Gastroesophageal sphincter (tissue), 4 donors: ENCODE data around the gene ZNF160. TPM values are rescaled to one million over a fixed set of nuclear protein-coding genes. Genes with fewer than 3 reads are reported as not detected.
"Not testable (repeated sequence)": the region's sequence is repeated elsewhere in the genome, so short reads cannot be mapped to it uniquely, and the experiment has no call there.

Experiments
- ATAC-seq: fragments of 150-250 bp; one replicate; pipeline ENCODE4 v1.9.1; 2016; ENCODE audit warnings: mild to moderate bottlenecking, moderate library complexity
- H3K27ac ChIP-seq, 4 donors: fragments of 200-600 bp; sonication (generic) in 3 of 4; 1 replicate in 3 of 4; 2 replicates in 1 of 4; pipeline ENCODE4 v1.5.1; 2016 to 2019
- H3K27me3 ChIP-seq: fragments of 200-600 bp; sonication (generic); one replicate; pipeline ENCODE4 v1.5.1; 2019
- H3K36me3 ChIP-seq, 2 donors: fragments of 200-600 bp; sonication (generic); one replicate each; pipeline ENCODE4 v1.5.1; 2019; ENCODE audit warnings: control low read depth in 1 of 2
- H3K4me1 ChIP-seq, 3 donors: fragments of 200-600 bp; sonication (generic); 1 replicate in 2 of 3; 2 replicates in 1 of 3; pipeline ENCODE4 v1.5.1; 2016 to 2019; ENCODE audit warnings: control low read depth in 2 of 3
- H3K4me3 ChIP-seq, 2 donors: fragments of 200-600 bp; sonication (generic); one replicate each; pipeline ENCODE4 v1.5.1; 2019; ENCODE audit warnings: mild to moderate bottlenecking in 1 of 2, moderate library complexity in 1 of 2
- H3K9me3 ChIP-seq, 3 donors: fragments of 200-600 bp; sonication (generic); one replicate each; pipeline ENCODE4 v1.5.1; 2017 to 2019; ENCODE audit warnings: control low read depth in 2 of 3
- EP300 ChIP-seq: sonication (generic); formaldehyde crosslinking; IDR thresholded peaks from one replicate; pipeline ENCODE4 v1.6.1; 2017; ENCODE audit warnings: antibody characterized with exemption, mild to moderate bottlenecking
- POLR2A ChIP-seq, 2 donors: fragments of 450-650 bp; IDR thresholded peaks; one replicate each; pipeline ENCODE4 v1.6.1; 2017; ENCODE audit warnings: antibody characterized with exemption in 2 of 2, mild to moderate bottlenecking in 2 of 2, moderate library complexity in 1 of 2
- POLR2AphosphoS5 ChIP-seq: sonication (generic); formaldehyde crosslinking; IDR thresholded peaks from one replicate; pipeline ENCODE4 v1.6.1; 2017; ENCODE audit warnings: antibody characterized with exemption
- WGBS, 2 donors: methylation state at CpG; one replicate each; pipeline ENCODE4 v1.1.5; 2018; ENCODE audit warnings: low coverage in 1 of 2; 5-methylcytosine and 5-hydroxymethylcytosine counted together
- total RNA-seq, 4 donors: library from RNA; depleted of rRNA; stranded (reverse); fragments of >200 nt; gene quantifications; one replicate each; pipeline ENCODE4 v1.1.0, GENCODE V29; 2016
- TF ChIP-seq, protein P1 (sequence below), 4 experiments: fragments of 200-600 bp in 2 of 4; fragments of 450-650 bp in 2 of 4; sonication (generic) in 1 of 4; IDR thresholded peaks; one replicate each; pipeline ENCODE4 v1.5.1; 2017 to 2019; ENCODE audit warnings: antibody characterized with exemption in 4 of 4, mild to moderate bottlenecking in 2 of 4, moderate library complexity in 2 of 4

The ZNF160 gene
- total RNA-seq, 4 donors from 2014 or later = 21.4 to 71.1 (median 31.7) TPM

DNA sequence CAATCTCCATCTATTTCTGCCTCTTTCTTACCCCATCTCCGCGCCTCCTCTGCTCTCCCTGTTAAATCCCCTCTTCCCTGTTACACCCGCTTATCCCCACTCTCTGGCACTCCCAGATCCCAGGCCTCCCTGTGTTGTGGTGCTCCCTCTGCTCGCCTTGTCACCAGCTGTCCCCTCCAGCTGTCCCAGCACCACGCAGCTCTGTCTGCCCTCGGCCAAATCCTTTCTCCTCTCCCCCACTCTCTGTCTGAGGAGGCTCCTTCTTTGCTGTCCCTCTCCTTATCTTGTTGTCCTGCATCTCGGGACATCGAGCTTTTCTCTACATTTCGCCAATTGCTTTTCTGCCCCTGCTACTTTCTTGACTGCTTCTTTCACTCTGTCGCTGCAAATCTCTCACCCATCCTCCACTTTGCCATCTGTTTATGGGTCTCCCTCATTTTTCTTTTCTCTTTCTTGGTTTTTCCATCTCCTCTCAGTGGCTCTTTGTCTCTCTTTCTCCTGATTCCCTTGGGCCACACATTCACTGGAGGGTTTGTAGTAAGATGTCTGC is 941 bp downstream of the ZNF160 start:
- no peak for TF ChIP-seq POLR2AphosphoS5
- no peak for TF ChIP-seq EP300
- TF ChIP-seq, protein P1, sequence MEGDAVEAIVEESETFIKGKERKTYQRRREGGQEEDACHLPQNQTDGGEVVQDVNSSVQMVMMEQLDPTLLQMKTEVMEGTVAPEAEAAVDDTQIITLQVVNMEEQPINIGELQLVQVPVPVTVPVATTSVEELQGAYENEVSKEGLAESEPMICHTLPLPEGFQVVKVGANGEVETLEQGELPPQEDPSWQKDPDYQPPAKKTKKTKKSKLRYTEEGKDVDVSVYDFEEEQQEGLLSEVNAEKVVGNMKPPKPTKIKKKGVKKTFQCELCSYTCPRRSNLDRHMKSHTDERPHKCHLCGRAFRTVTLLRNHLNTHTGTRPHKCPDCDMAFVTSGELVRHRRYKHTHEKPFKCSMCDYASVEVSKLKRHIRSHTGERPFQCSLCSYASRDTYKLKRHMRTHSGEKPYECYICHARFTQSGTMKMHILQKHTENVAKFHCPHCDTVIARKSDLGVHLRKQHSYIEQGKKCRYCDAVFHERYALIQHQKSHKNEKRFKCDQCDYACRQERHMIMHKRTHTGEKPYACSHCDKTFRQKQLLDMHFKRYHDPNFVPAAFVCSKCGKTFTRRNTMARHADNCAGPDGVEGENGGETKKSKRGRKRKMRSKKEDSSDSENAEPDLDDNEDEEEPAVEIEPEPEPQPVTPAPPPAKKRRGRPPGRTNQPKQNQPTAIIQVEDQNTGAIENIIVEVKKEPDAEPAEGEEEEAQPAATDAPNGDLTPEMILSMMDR (IDR thresholded peaks at IDR 0.05) = no peak
- TF ChIP-seq POLR2A (IDR thresholded peaks at IDR 0.05) = no peak
- peak overlapping the region; percentile 74 to 91 for H3K4me3 ChIP-seq
- 14 to 20% methylated on average over 7 to 10 of the region's 10 CpGs for WGBS, 2 donors
- H3K36me3 ChIP-seq = peaks cover 0 to 21% of the 10 kb centered on the region in 2 donors
- no peaks in the 10 kb centered on the region for H3K9me3 ChIP-seq
- ATAC-seq = no peak
- peak overlapping the region; percentile 79 to 95 (median 94) for H3K27ac ChIP-seq
- H3K27me3 ChIP-seq = no peaks in the 10 kb centered on the region
- H3K4me1 ChIP-seq = peaks cover 0 to 37% (median 12%) of the 10 kb centered on the region in 3 donors

DNA sequence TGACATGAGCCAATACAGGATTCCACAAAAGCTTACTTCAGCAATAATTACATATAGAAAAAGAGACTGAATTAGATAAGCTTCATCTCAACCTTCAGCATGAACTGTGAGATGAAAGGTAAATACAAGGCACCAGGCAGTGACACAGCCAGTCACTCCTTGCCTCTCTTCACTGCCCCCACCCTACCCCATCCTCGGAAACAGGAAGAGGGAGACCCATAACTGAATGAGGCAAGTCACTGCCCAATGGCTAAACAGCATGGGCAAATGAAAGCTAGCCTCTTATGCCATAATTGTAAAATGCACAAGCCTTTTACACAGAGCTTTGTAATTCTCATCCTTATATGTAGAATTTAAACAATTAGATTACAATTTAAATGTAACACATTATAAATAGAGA is 1.7 kb downstream of the ZNF160 start:
- H3K36me3 ChIP-seq = peaks cover 0 to 22% of the 10 kb centered on the region in 2 donors
- H3K27me3 ChIP-seq = no peaks in the 10 kb centered on the region
- peaks cover 0 to 37% (median 12%) of the 10 kb centered on the region in 3 donors for H3K4me1 ChIP-seq
- H3K27ac ChIP-seq = no peak overlapping the region
- 18 to 31% methylated on average over 1 of the region's 1 CpG for WGBS, 2 donors
- H3K9me3 ChIP-seq = no peaks in the 10 kb centered on the region
- no peak for ATAC-seq
- TF ChIP-seq POLR2AphosphoS5 (no peak), EP300 (no peak)
- TF ChIP-seq, protein P1 (IDR thresholded peaks at IDR 0.05) = no peak
- H3K4me3 ChIP-seq = peak overlapping the region in 1 of 2 donors; percentile 91

DNA sequence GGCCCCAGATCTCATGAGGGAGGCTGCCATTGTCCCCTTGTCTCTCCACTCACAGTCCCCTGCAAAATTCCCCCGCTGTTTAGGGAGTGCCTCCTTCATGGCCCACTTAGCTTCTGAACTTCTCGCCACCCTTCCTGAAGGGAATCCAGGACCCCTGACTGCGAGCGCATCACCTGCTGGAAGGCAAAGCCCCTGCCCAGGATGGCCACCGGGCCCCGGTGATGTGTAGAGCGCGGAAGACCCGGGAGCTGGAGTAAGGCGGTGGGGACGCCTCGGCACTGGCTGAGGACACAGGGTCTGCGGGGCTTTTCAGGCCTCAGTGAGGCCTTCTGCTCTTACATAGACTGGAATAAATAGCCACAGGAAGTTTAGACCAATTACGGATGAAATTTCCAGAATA is 4.7 kb downstream of the ZNF160 start:
- not testable (repeated sequence) for ATAC-seq, H3K4me3 ChIP-seq, H3K27ac ChIP-seq, H3K27me3 ChIP-seq, H3K9me3 ChIP-seq
- Histone ChIP-seq H3K4me1 (peaks cover 0 to 30% (median 12%) of the 10 kb centered on the region in 3 donors), H3K36me3 (peaks cover 0 to 28% of the 10 kb centered on the region in 2 donors)
- WGBS, 2 donors = 82 to 96% methylated on average over 10 to 13 of the region's 14 CpGs

DNA sequence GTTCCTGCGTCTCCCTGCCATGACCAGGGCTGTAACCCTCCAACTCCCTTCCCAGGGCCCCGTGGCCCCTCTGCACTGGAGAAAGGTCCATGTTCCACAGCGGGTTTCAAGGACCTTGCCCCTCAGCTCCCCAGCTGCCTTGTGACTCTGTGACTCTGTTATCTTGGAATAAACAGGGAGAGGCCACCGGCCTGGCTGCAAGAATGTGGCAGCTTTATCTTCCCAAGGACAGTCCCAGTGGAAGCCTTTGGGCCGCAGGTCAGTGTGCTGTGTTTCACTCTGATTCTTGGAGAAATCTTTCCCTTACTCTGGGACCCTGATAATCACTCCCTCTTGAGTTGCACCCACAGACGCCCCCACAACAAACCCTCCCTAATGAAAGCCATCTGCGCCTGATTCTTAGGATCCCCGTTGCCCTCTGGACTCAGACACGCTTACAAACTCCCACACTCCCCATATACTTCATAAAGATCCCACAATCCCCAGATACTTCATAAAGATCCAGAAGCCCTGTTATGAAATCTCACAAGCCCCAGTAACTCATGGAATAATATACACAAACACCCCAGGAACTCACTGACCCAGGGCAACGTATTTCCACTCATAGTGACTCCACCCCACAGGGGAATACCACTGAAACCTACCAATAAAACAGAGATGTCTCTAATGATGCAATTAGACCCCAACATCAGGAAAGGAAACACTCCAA is 6.1 kb downstream of the ZNF160 start:
- H3K27ac ChIP-seq, H3K27me3 ChIP-seq, H3K9me3 ChIP-seq, H3K4me3 ChIP-seq, ATAC-seq: not testable (repeated sequence)
- Histone ChIP-seq H3K4me1 (peaks cover 0 to 24% (median 7%) of the 10 kb centered on the region in 3 donors), H3K36me3 (peaks cover 0 to 36% of the 10 kb centered on the region in 2 donors)
- 50 to 76% methylated on average over 1 to 5 of the region's 10 CpGs for WGBS, 2 donors

DNA sequence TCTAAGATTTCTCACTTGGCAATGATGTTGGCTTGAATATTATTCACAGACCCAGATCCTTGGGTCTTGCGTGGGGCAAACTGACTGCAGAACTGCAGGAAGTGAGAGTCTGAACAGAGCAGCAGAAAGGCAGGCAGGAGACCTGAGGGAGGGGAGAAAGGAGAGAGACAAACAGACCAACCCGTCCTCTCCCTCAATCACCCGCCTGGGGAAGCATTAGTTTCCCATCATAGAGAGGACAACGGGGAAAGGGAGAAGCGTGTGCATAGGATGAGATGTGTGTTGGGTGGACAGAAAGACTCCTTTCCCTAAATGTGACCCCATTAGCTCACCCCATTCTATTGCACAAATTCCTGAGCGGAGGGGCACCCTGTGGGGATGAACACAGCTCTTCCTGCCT is 6.6 kb downstream of the ZNF160 start:
- Histone ChIP-seq H3K36me3 (peaks cover 0 to 38% of the 10 kb centered on the region in 2 donors), H3K4me1 (peaks cover 0 to 19% (median 1%) of the 10 kb centered on the region in 3 donors)
- H3K9me3 ChIP-seq, H3K27ac ChIP-seq, ATAC-seq, H3K4me3 ChIP-seq, H3K27me3 ChIP-seq: not testable (repeated sequence)
- WGBS, 2 donors = 0 to 59% methylated on average over 1 to 4 of the region's 6 CpGs

DNA sequence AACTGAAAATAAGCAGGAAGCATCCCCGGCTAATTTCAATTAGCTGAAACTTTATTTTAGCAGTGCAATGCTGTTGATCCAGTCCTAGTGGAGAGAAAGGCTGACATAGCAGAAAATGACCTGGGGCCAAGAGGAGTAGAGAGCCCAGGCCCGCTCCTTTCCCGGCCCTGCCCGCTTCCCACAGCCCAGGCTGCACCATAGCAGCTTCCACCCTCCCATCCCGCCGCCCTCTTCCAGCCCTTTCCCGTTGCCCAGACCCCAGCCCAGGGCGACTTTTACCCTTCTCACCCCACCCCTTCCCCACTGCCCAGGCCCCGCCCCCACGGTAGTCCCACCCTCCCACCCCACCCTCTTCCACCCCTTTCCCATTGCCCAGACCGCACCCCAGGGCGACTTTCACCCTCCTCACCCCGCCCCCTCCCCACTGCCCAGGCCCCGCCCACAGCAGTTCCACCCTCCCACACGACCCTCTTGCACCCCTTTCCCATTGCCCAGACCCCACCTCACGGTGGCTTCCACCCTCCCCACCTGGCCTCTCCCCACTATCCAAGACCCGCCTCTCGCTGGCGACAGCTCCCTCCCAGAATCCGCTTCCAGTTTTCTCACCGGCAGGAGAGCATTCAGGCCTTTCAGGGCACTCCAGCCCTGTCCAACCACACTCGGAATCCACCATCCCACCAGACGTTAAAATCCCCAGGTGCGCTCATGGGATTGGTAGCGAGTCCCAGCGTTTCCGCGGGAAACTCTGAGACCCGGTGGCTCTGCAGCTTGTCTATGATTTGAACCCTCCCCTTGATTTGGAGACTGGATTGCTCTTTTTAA is 8.3 kb downstream of the ZNF160 start:
- 52 to 60% methylated on average over 9 to 20 of the region's 29 CpGs for WGBS, 2 donors
- TF ChIP-seq, protein P1 (IDR thresholded peaks at IDR 0.05) = no peak
- TF ChIP-seq POLR2AphosphoS5 (no peak), POLR2A (IDR thresholded peaks at IDR 0.05) (no peak)

More for the DNA sequence above, 8.3 kb downstream of the ZNF160 start:
- H3K4me3 ChIP-seq = no peak overlapping the region
- peaks cover 0 to 3% (median 0%) of the 10 kb centered on the region in 3 donors for H3K4me1 ChIP-seq
- no peaks in the 10 kb centered on the region for H3K27me3 ChIP-seq
- ATAC-seq = no peak
- H3K36me3 ChIP-seq = peaks cover 0 to 54% of the 10 kb centered on the region in 2 donors
- H3K27ac ChIP-seq = peak overlapping the region in 1 of 4 donors; percentile 46
- no peaks in the 10 kb centered on the region for H3K9me3 ChIP-seq
